GM21825 (cell line): Measurements from ENCODE around the gene TLX2.
A peak's percentile ranks its signal among the peaks of the same experiment; 100 is the strongest.

Source experiments
- ATAC-seq: cut with Tn5 transposase; IDR thresholded peaks from one replicate; pipeline ENCODE4 v1.9.1; 2021; ENCODE audit warnings: mild to moderate bottlenecking, moderate library complexity; ENCODE audit not compliant: unreplicated experiment

TLX2 gene

GRCh38 chr2:74530239-74531187, 16.3 kb downstream of the TLX2 start:
- ATAC-seq, result peak; percentile 33

- no peak for ATAC-seq
These were observed 17.4 kb downstream of the TLX2 start for GRCh38 chr2:74531666-74532065.

GRCh38 chr2:74532222-74532621, 18.0 kb downstream of the TLX2 start:
- no peak for ATAC-seq

- no peak for ATAC-seq
These were observed 19.2 kb downstream of the TLX2 start for GRCh38 chr2:74533464-74533863.

DNA sequence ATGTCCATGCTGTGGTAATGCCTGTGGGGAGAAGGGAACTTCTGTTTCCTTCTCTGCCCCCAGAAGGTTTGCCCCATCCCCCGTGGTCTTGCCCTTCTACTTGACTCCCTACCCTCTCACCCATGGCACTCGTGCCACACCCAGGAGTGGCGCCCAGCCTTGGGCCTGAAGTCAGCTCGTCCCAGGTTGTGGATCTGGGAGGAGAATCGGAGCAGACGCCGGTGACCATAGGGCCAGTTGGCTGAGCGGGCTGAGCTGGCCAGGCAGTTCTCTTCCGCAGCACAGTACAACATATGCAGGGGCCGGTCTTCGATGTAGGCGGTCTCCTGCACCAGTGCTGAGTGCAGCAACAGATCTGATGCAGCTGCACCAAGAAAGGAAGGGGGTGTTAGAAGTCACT, 20.2 kb downstream of the TLX2 start:
- no peak for ATAC-seq

DNA sequence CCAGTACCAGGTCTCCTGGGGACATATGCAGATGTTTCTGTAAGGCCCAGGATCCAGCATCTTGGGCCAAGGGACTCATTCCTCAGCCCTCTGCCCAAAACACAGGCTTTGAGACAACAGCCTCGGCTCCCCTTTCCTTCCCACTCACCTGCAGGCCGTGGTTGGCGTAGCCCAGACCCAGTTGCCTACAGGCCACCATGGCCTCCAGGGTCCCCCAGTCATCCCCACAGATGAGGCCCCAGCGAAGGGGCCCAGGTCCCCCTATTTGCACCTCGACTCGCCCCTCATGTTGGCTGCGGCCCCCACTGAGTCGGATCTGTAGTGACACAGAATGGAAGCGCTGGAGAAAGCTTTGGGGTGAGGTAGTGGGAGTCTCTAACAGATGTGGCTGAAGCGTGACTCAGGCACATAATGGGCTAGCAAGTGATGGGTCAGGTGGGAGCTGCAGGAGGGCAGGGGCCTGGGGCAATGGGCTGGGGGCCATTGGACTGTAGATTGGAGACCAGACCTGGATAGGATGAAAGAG, 21.3 kb downstream of the TLX2 start:
- ATAC-seq, result no peak

DNA sequence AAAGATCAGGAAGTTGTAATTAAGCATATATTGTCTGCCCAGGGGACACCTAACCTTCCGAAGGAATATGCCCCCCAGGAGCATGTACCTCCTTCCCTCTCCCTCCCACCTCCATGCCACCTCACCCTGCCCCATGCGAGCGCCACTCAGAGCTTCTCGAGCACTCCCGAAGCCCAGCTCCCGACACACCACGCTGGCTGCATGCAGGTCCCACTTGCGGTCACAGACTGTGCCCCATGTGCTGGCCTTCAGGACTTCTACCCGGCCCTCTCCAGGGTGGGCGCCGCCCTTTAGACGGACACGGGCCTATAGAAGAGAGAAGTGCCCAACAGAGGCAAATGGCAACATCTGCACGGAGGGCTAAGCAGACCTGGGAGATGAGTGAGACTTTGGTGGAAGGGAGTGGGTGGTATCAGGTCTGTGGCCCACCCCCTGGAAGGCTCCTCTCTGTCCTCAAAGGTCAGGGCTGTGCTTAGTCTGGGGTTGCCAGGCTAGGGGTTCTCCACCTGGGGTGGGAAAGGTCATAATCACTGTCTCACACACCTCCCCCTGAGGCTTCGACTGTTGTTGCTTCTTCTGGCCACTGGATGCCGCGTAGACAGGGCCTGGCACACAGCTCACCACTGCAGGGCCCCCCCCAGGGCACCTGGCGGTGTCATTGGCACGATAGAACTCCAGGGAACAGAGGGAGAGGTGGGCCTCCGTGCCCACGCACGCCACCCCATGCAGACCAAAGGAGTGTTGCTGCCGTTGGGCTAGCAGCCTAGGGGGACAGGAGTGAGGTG, 22.1 kb downstream of the TLX2 start:
- ATAC-seq, result no peak

GRCh38 chr2:74537140-74537539, 22.9 kb downstream of the TLX2 start:
- no peak for ATAC-seq

GRCh38 chr2:74538881-74539339, 24.7 kb downstream of the TLX2 start:
- ATAC-seq, result no peak

DNA sequence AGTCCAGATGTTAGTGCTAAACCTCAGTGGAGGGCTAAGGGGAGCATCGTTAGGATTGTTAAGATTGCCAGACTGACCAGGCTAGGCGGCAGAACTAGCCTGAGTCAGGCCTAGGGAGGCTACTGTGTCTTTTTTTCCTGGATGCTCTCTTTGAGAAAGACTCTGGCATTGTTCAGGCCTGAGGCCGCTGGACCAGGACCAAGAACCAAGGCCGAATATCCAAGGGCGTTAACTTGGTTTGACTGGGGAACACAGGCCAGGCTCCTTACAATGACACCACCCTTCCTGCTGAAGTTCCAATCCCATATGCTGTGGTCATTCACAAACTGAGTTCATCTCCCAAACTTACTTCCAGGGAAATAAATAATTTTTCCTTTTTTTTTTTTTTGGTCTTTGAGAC, 26.0 kb downstream of the TLX2 start:
- no peak for ATAC-seq

GRCh38 chr2:74542978-74543377, 28.7 kb downstream of the TLX2 start:
- ATAC-seq, result no peak

- ATAC-seq, result no peak
These were observed 30.4 kb downstream of the TLX2 start for GRCh38 chr2:74544634-74545033.

DNA sequence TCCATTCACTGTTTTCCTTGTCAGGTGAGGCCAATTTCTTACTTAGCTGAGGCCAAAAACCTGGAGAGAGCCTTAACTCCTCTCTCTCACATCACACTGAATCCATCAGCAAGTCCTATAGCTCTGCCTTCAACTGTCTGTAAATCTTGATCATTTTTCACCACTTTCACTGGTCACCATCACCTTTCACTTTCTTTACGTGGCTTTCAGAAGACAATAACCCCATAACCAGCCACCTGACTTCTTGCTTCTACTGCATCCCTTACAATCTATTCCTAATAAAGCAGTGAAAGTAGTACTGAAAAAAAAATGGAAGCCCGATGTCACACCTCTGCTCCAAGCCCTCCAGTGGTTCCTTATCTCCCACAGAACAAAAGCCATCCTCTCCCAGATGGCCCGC, 31.8 kb downstream of the TLX2 start:
- no peak for ATAC-seq

- ATAC-seq, result no peak
These were observed 34.1 kb downstream of the TLX2 start for GRCh38 chr2:74548285-74548899.

- ATAC-seq, result peak; percentile 39
These were observed 34.9 kb downstream of the TLX2 start for GRCh38 chr2:74548900-74549826.

DNA sequence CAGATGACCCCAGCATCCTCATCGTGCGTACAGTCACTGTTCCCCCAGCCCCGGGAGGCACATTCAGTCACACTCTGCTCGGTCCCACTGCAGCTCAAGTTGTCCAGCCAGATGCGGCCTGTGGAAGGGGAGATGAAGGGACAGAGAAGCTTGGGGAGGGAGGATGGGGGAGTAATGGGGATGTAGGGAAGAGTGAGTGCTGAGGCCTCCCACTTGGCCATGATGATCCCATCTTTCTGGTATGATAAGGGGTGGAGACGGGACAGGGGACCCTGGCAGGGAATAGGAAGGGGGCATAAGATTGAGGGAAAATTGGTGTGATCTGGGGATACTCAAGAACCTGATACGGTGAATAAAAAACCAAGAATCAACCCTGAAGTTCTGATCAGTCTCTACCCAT, 36.0 kb downstream of the TLX2 start:
- no peak for ATAC-seq

DNA sequence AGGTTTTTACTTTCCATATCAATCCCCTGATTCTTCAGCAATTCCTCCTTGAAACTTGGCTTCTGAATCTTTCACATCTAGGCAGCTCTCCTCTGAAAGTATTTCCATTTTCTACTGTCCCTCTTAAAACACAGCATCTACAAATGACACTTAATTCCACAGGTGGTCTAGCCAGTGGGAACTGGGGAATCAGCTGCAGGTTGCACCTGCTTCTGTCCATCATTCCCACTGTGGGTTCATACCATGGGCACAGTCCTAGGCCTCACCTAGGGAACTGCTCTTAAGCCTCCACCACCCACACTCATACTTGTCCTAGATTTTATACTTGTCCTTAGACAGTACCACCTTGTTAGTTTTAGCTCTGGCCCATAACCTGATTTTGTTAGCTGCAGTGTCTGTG, 37.3 kb downstream of the TLX2 start:
- no peak for ATAC-seq

- no peak for ATAC-seq
These were observed 38.0 kb downstream of the TLX2 start for GRCh38 chr2:74551942-74552913.
